Measurements from ENCODE around the gene EIF3D. TPM values are rescaled to one million over a fixed set of nuclear protein-coding genes. Genes with fewer than 3 reads are reported as not detected.

Gene EIF3D
- total RNA-seq, 8 experiments from 2014 or later = 166 to 232 (median 195) TPM

Other genes with a start within 250 kb of the EIF3D start
- gene MYH9, start 141.2 kb downstream of the EIF3D start, total RNA-seq = 100 to 1,000 TPM in 2 of 8 experiments, 10 to 100 TPM in 6; 10.0 to 119 (median 53.1) TPM
- 10 to 100 TPM; 44.9 to 82.2 (median 61.0) TPM for gene TXN2, start 47.5 kb downstream of the EIF3D start, total RNA-seq
- 10 to 100 TPM in 4 of 8 experiments, 1 to 10 TPM in 4; 2.5 to 20.7 (median 11.1) TPM for gene FOXRED2, start 22.1 kb downstream of the EIF3D start, total RNA-seq
- 1 to 10 TPM in 2 of 8 experiments, under 1 TPM in 5, not detected in 1; 0.09 to 3.5 (median 0.54) TPM for gene CACNG2, start 174.6 kb upstream of the EIF3D start, total RNA-seq
- gene IFT27, start 247.0 kb upstream of the EIF3D start, total RNA-seq = 100 to 1,000 TPM in 1 of 8 experiments, 10 to 100 TPM in 7; 21.1 to 100 (median 55.7) TPM

Data from motor neuron (in vitro differentiated cells).